GM13977 (cell line): ENCODE results near the gene SYT1.
A peak's percentile ranks its signal among the peaks of the same experiment; 100 is the strongest.

Experiments
- DNase-seq: peaks from one replicate; pipeline ENCODE4 v3.0.0; 2012; ENCODE audit warnings: low spot score
- CTCF ChIP-seq: IDR thresholded peaks from 2 replicates; pipeline ENCODE4 v1.5.1; 2012; ENCODE audit warnings: mild to moderate bottlenecking, control low read depth; ENCODE audit not compliant: insufficient read depth; ENCODE audit errors: extremely low read depth, missing control alignments
- in situ Hi-C: fragments of 300-500 bp; cut with MboI; formaldehyde crosslinking; loops from one replicate; pipeline ENCODE4 v1.12.0; 2022; ENCODE audit warnings: low sequenced_read_pairs, low pct_unique_long_range_greater_than_20kb, mixed read lengths, inconsistent platforms; ENCODE audit not compliant: unreplicated experiment

Gene SYT1

GRCh38 chr12:79125358-79125757 is 260.8 kb downstream of the SYT1 start:
- TF ChIP-seq CTCF = no peak
- no peak for DNase-seq
- in situ Hi-C loops = no loop called here

DNA sequence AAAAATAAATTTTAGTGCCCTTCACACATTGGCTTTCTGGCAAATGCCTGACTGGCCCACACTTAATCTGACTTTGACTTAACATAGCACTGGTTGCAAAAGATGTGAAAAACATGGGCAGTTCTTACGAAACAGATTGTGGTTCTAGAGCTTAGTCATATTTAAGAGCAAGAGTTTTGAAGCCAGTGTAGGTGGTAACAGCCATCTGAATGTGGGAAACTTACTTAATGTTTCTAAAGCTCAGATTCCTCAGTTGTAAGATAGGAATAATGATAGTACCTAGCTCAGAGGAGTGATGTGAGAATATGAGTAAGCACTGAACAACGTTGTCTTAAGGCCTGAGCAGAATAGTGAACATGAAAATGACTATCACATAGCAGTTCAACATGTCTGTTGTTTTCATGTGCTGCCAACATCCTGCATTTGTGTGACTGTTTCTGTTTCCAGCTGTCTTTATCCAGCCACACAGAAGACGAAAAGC is 262.7 kb downstream of the SYT1 start:
- DNase-seq = peak; percentile 14
- in situ Hi-C loops = no loop called here
- TF ChIP-seq CTCF = no peak

DNA sequence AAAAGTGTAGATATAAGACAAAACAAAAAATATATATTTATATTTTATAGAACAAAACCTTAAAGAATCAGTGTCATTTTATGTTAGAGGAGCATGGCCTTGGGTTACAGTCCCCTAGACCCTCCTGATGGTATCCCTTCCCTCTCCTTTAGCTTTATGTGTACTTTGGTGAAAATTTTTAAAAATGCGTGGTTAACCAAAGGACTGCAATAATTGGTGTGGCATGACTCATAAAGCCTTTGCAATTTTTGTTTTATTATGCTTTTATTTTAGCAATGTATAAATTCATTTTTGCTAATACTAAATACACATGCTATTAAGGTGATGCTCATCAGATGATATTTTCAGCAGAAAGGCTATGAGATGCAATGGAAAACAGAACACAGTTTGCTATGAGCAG is 264.4 kb downstream of the SYT1 start:
- DNase-seq = no peak

DNA sequence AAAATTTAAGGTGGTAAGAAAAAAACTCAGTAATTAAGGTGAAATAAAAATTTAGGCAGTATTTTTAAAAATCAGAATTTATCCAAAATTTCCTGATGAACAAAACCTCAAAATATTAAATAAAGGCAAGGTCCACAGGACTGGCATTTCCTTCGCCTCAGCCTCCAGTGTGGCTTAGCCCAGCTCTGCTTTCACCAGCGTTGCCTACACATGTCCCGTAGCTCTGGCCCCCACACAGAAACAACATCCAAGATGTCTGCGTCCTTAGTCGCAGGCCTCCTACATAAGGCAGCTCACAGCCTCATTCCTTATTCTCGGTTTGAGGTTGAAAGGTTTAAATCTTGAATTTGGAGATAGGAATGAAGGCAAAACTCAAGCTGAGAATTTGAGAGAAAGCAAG is 274.3 kb downstream of the SYT1 start:
- TF ChIP-seq CTCF = no peak
- DNase-seq = no peak
- in situ Hi-C loops = no loop called here

More for the DNA sequence above, 264.4 kb downstream of the SYT1 start:
- in situ Hi-C loops = no loop called here
- TF ChIP-seq CTCF = no peak

GRCh38 chr12:79140711-79141110 is 276.1 kb downstream of the SYT1 start:
- in situ Hi-C loops = no loop called here
- no peak for DNase-seq

DNA sequence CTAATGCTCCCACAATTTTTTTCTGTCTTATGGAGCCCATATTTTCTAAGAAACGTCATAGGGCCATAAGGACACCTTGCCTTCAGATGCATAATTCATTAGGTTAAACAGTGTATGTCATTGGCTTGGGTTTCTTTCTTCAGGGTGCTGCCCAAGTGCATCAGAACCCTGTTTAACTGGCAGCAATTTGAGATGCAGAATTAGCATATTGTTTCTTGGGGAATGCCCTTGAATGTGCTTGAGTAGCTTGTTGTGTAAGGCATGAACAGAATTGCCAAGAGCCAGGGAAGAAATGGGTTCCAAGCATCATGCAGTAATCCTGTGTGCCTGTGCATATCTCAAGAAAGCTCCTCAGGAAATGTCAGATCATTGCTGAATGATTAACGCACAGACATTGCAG is 277.2 kb downstream of the SYT1 start:
- in situ Hi-C loops = no loop called here
- no peak for TF ChIP-seq CTCF
- no peak for DNase-seq

More at GRCh38 chr12:79140711-79141110, 276.1 kb downstream of the SYT1 start:
- TF ChIP-seq CTCF = no peak

GRCh38 chr12:79143803-79144202 is 279.2 kb downstream of the SYT1 start:
- TF ChIP-seq CTCF = no peak
- in situ Hi-C loops = no loop called here
- DNase-seq = no peak
